HuH-7 (cell line): ENCODE results near the gene UBTD2.

ENCODE experiments used
- DNase-seq: peaks from one replicate; pipeline ENCODE4 v3.0.0; 2011; ENCODE audit warnings: low spot score

The UBTD2 gene

GRCh38 chr5:172169216-172169615 is 114.3 kb downstream of the UBTD2 start:
- no peak for DNase-seq

GRCh38 chr5:172168311-172168710 is 115.3 kb downstream of the UBTD2 start:
- no peak for DNase-seq

GRCh38 chr5:172167895-172168294 is 115.7 kb downstream of the UBTD2 start:
- DNase-seq: no peak

GRCh38 chr5:172166030-172166826 is 117.3 kb downstream of the UBTD2 start:
- no peak for DNase-seq

- DNase-seq: no peak
These were observed 118.1 kb downstream of the UBTD2 start for GRCh38 chr5:172165465-172165864.

GRCh38 chr5:172164769-172165212 is 118.8 kb downstream of the UBTD2 start:
- DNase-seq: no peak

GRCh38 chr5:172163346-172163745 is 120.2 kb downstream of the UBTD2 start:
- no peak for DNase-seq

- DNase-seq: no peak
These were observed 120.6 kb downstream of the UBTD2 start for GRCh38 chr5:172162987-172163343.

- no peak for DNase-seq
These were observed 121.1 kb downstream of the UBTD2 start for GRCh38 chr5:172162323-172162986.

GRCh38 chr5:172160506-172160905 is 123.1 kb downstream of the UBTD2 start:
- DNase-seq: no peak
